Brain microvascular endothelial cell (primary cell): ENCODE results near the gene BBLN.

Experiments used
- DNase-seq: peaks from one replicate; pipeline ENCODE4 v3.0.0-alpha.2; 2020
- H3K27ac ChIP-seq: fragments of 250-450 bp; sonication (Bioruptor Pico); 2 replicates; pipeline ENCODE4 v1.5.1; 2020; ENCODE audit warnings: mild to moderate bottlenecking, moderate library complexity
- H3K27me3 ChIP-seq: fragments of 250-450 bp; sonication (Bioruptor Pico); replicated peaks from 2 replicates; pipeline ENCODE4 v1.5.1; 2020; ENCODE audit warnings: mild to moderate bottlenecking
- H3K36me3 ChIP-seq: fragments of 250-450 bp; sonication (Bioruptor Pico); replicated peaks from 2 replicates; pipeline ENCODE4 v1.5.1; 2020; ENCODE audit warnings: mild to moderate bottlenecking
- H3K4me3 ChIP-seq: 2 replicates; pipeline ENCODE4 v1.5.1; 2011; ENCODE audit warnings: low read depth, mild to moderate bottlenecking, control low read depth, low read length, moderate library complexity
- in situ Hi-C: cut with HindIII; loops from 2 replicates; pipeline ENCODE4 v1.10.0; 2017; ENCODE audit warnings: low sequenced_read_pairs, low pct_ligation_motif_present
- TF ChIP-seq, protein P1 (sequence below): IDR thresholded peaks from 2 replicates; pipeline ENCODE4 v1.5.1; 2011; ENCODE audit warnings: low read depth, mild to moderate bottlenecking, moderate library complexity, low read length, control low read depth, inconsistent platforms; ENCODE audit errors: missing control alignments

Gene BBLN

DNA sequence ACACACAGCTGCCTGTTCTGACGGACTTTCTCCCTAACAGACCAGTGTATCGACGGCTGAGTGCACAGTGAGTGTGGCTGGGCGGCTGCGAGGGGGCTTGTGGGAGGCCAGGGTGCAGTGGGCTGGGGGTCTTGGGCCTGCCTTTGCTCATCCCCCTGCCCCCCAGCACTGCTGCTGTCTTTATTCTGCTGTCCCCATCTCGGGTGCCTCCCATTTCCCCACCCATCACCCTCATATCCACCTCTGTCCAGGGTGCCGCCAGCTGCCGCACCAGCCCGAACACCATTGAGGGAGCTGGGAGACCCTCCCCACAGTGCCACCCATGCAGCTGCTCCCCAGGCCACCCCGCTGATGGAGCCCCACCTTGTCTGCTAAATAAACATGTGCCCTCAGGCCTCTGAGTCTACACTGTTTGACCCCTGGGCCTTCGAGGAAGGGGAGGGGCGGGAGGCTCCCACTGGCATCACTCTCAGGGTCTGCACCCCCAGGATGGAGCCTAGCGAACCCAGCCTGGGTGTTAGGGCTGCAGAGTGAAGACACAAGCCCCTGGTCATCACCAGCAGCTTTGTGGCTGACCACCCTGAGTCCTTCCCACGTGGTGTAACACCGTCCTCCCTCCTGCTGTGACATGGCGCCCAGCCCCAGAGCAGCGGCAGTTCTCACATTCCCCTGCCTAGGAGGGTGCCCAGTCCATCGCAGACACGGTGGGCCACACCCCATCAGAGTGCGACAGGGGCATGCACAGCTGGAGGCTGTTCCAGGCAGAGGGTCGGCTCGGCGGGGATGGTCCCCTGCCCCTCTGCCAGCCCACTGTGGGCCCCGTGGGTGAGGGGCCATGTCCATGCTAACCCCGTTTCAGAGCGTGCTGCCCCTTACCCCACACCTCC lies 6.8 kb upstream of the BBLN start:
- Histone ChIP-seq H3K27ac (no peak overlapping the region), H3K27me3 (no peaks in the 10 kb centered on the region), H3K4me3 (no peak overlapping the region), H3K36me3 (no peaks in the 10 kb centered on the region)
- in situ Hi-C loops: no loop called here
- no peak for DNase-seq
- TF ChIP-seq, protein P1, sequence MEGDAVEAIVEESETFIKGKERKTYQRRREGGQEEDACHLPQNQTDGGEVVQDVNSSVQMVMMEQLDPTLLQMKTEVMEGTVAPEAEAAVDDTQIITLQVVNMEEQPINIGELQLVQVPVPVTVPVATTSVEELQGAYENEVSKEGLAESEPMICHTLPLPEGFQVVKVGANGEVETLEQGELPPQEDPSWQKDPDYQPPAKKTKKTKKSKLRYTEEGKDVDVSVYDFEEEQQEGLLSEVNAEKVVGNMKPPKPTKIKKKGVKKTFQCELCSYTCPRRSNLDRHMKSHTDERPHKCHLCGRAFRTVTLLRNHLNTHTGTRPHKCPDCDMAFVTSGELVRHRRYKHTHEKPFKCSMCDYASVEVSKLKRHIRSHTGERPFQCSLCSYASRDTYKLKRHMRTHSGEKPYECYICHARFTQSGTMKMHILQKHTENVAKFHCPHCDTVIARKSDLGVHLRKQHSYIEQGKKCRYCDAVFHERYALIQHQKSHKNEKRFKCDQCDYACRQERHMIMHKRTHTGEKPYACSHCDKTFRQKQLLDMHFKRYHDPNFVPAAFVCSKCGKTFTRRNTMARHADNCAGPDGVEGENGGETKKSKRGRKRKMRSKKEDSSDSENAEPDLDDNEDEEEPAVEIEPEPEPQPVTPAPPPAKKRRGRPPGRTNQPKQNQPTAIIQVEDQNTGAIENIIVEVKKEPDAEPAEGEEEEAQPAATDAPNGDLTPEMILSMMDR: no peak

DNA sequence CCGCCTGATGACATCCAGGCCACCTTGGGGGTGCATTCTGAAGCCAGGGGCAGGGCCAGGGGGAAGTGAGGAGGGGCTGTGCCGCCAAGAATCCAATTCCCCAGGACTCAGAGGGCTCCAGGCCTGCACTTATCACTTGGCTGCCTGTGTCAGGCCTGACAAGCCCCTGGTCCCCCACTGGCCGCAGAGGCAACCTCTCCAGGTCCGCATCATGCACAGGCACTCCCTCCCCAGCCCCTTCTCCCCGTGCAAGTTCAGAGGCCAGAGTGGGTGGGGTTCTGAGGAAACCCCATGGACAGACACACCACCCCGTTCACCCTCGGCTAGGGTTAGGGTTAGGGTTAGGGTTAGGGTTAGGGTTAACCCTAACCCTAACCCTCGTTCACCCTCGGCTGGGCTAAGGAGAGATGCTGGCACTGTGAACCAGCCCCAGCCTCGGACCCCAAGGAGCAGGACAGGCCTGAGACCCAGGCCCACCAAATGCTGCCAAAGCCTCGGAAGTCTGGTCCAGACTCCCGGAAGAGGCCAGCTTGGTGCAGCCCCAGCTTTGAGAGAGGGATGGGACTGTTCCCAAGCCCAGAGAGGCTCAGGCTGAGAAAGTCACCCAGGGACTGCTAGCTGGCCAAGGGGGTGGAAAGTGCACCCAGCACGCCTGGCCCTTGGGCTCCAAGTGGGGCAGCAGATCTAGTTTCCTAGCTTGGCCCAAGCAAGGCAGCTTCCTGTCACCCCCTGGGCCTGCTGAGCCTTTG lies 5.9 kb upstream of the BBLN start:
- in situ Hi-C loops: no loop called here
- no peak overlapping the region for H3K27ac ChIP-seq

DNA sequence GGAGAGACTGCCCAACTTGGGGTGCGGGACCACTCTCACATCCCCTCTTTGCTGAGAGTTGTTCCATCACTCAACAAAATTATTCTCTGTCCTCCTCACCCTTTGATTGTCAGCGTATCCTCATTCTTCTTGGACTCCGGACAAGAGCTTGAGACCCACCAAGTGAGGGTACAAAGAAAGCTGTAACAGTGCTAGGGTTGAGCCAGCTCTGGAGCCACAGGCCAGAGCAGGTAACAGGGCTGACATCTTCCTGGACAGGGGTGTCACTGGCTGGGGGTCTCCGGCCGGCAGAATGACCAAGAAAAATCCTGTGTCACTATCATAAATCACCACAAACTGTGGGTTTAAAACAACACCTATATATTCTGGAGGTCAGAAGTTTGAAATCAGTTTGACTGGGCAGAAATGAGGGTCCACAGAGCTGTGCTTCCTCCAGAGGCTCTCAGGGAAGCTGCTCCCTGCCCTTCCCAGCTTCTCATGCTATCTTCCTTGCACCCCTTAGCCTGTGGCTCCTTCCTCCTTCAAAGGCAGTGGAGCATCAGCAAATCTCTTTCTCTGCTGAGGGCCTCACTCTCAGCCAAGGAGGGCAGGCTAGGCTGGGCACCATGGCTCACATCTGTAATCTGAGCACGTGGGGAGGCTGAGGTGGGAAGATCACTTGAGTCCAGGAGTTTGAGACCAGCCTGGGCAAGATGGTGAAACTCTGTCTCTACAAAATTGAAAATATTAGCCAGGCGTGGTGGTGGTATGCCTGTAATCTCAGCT lies 4.1 kb upstream of the BBLN start:
- H3K4me3 ChIP-seq: no peak overlapping the region
- TF ChIP-seq, protein P1: no peak
- no peaks in the 10 kb centered on the region for H3K36me3 ChIP-seq
- H3K27me3 ChIP-seq: no peaks in the 10 kb centered on the region
- in situ Hi-C loops: no loop called here
- no peak overlapping the region for H3K27ac ChIP-seq
- DNase-seq: no peak

More for the DNA sequence above, 5.9 kb upstream of the BBLN start:
- Histone ChIP-seq H3K4me3 (no peak overlapping the region), H3K36me3 (no peaks in the 10 kb centered on the region), H3K27me3 (no peaks in the 10 kb centered on the region)
- no peak for DNase-seq
- TF ChIP-seq, protein P1: no peak

DNA sequence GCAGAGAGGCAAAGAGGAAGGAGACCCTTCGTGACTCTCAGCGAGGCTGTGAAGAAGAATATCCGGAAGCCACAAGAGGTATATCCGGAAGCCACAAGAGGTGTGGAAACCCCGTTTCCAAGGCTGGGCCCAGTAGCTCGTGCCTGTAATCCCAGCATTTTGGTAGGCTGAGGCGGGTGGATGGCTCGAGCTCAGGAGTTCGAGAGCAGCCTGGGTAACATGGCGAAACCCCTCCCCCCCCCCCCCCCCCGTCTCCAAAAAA lies 612 bp upstream of the BBLN start:
- in situ Hi-C loops: no loop called here
- Histone ChIP-seq H3K27ac (peak overlapping the region; percentile 25), H3K27me3 (no peaks in the 10 kb centered on the region), H3K36me3 (peaks cover 22% of the 10 kb centered on the region), H3K4me3 (peak overlapping the region; percentile 55)
- TF ChIP-seq, protein P1: no peak
- no peak for DNase-seq

DNA sequence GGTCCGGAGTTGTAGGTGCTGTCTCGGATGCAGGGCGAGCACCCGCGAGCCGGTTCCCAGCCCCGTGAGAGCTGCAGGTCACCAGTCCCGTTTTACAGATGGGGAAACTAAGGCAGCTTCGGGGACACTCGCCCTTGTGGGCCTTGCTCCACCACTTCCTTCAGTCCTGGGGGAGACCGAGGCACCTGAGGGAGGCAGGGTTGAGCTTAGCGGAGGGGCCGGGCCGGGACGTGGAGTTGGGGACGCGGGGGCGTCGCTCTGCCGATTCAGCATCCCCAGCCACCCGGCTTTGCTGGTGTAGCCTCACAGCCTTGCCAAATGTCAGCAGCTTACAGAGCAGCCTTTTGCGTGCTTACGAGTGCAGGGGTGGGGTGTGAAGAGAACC lies 530 bp downstream of the BBLN start:
- Histone ChIP-seq H3K27ac (peak overlapping the region; percentile 25), H3K36me3 (peaks cover 27% of the 10 kb centered on the region), H3K27me3 (no peaks in the 10 kb centered on the region), H3K4me3 (peak overlapping the region; percentile 80)
- TF ChIP-seq, protein P1: no peak
- peak; percentile 19 for DNase-seq
- in situ Hi-C loops: no loop called here
